T-cell (primary cell): ENCODE data around the gene POLH. TPM values are rescaled to one million over a fixed set of nuclear protein-coding genes. Genes with fewer than 3 reads are reported as not detected.
"Not testable (repeated sequence)": the region's sequence is repeated elsewhere in the genome, so short reads cannot be mapped to it uniquely, and the experiment has no call there.

Experiments used
- ATAC-seq, 4 experiments: fragments of 200-7000 bp in 3 of 4; fragments of 150-1000 bp in 1 of 4; cut with Tn5 transposase; replicated peaks in 1 of 4; 1 replicate in 3 of 4; 2 replicates in 1 of 4; pipeline ENCODE4 v1.10.0; 2021; ENCODE audit warnings: moderate library complexity in 3 of 4, mild to moderate bottlenecking in 2 of 4, moderate number of reproducible peaks in 1 of 4
- CTCF ChIA-PET, 2 donors: fragments of 300-600 bp; sonication (Branson Sonifier 250); formaldehyde crosslinking; loops; one replicate each; lab custom pipeline; 2022; ENCODE audit warnings: antibody characterized with exemption in 2 of 2; lab: Charles Lee
- POLR2A ChIA-PET, 2 donors: fragments of 300-600 bp; sonication (Branson Sonifier 250); formaldehyde crosslinking; loops; one replicate each; lab custom pipeline; 2022; ENCODE audit warnings: antibody characterized with exemption in 2 of 2; lab: Charles Lee
- DNase-seq, 35 experiments: peaks; one replicate each; pipeline versions ENCODE4 v3.0.0 to v3.0.0-alpha.2; 2013 to 2023
- H3K27ac ChIP-seq: one replicate; pipeline ENCODE4 v1.5.1; 2013; ENCODE audit warnings: low read length
- H3K27me3 ChIP-seq, 2 experiments: replicated peaks in 1 of 2; 1 replicate in 1 of 2; 2 replicates in 1 of 2; pipeline versions ENCODE4 v1.6.1 to v1.7.0; 2013; ENCODE audit warnings: low read length in 1 of 2, mixed read lengths in 1 of 2; ENCODE audit not compliant: control insufficient read depth in 2 of 2, insufficient read depth in 2 of 2; ENCODE audit errors: extremely low read depth in 1 of 2
- H3K36me3 ChIP-seq, 2 donors: 1 replicate in 1 of 2; 2 replicates in 1 of 2; pipeline versions ENCODE4 v1.6.1 to v1.7.0; 2013; ENCODE audit warnings: low read length in 1 of 2; ENCODE audit not compliant: control insufficient read depth in 2 of 2, insufficient read depth in 1 of 2; ENCODE audit errors: extremely low read depth in 1 of 2
- H3K4me1 ChIP-seq, 2 experiments: 1 replicate in 1 of 2; 2 replicates in 1 of 2; pipeline versions ENCODE4 v1.6.1 to v1.7.0; 2013; ENCODE audit warnings: low read length in 2 of 2, mixed read lengths in 1 of 2; ENCODE audit not compliant: insufficient read depth in 2 of 2, control insufficient read depth in 1 of 2; ENCODE audit errors: extremely low read depth in 1 of 2
- H3K4me3 ChIP-seq, 2 donors: 1 replicate in 1 of 2; 2 replicates in 1 of 2; pipeline versions ENCODE4 v1.5.1 to v1.7.0; 2013; ENCODE audit warnings: mild to moderate bottlenecking in 2 of 2, low read length in 1 of 2, moderate library complexity in 1 of 2; ENCODE audit not compliant: control insufficient read depth in 1 of 2; ENCODE audit errors: extremely low read depth in 1 of 2
- H3K9me3 ChIP-seq: 2 replicates; pipeline ENCODE4 v1.7.0; 2013
- H3K27ac Mint-ChIP-seq, 2 donors: one replicate each; pipeline ENCODE4 v1.8.0; 2020 to 2021; ENCODE audit warnings: mild to moderate bottlenecking in 2 of 2, mixed read lengths in 2 of 2
- H3K27me3 Mint-ChIP-seq, 2 donors: one replicate each; pipeline ENCODE4 v1.8.0; 2021 to 2022; ENCODE audit warnings: mixed read lengths in 2 of 2
- H3K36me3 Mint-ChIP-seq: one replicate; pipeline ENCODE4 v1.8.0; 2021; ENCODE audit warnings: mixed read lengths
- H3K4me1 Mint-ChIP-seq, 3 donors: one replicate each; pipeline ENCODE4 v1.8.0; 2020 to 2022; ENCODE audit warnings: mixed read lengths in 3 of 3, mild to moderate bottlenecking in 1 of 3
- H3K4me3 Mint-ChIP-seq, 3 donors: one replicate each; pipeline ENCODE4 v1.8.0; 2020 to 2022; ENCODE audit warnings: mild to moderate bottlenecking in 3 of 3, mixed read lengths in 3 of 3, moderate library complexity in 3 of 3
- H3K9me3 Mint-ChIP-seq, 3 donors: one replicate each; pipeline ENCODE4 v1.8.0; 2020 to 2022; ENCODE audit warnings: mixed read lengths in 3 of 3
- WGBS: methylation state at CpG from one replicate; pipeline ENCODE4 v1.1.5; 2013; ENCODE audit warnings: missing lambda C conversion rate; ENCODE audit not compliant: insufficient coverage; 5-methylcytosine and 5-hydroxymethylcytosine counted together
- total RNA-seq, 35 experiments: library from RNA in 6 of 35; stranded (reverse) in 6 of 35; fragments of 120-200 nt in 1 of 35; gene quantifications; one replicate each; pipeline versions ENCODE4 v1.2.1 to v1.2.4 and lab custom pipeline; 2013 to 2026

Gene POLH
- total RNA-seq (10 to 100 TPM; 14.4 to 38.5 (median 25.6) TPM), total RNA-seq (lab: John Stamatoyannopoulos, UW) (16.4 to 59.1 (median 34.9) reads per million in 29 experiments)
- 16.3 TPM for total RNA-seq (2013)

- H3K4me3 ChIP-seq: peak within 1 kb of the TSS; percentile 73 to 86
- peaks cover 16% of the 10 kb centered on the region for H3K36me3 Mint-ChIP-seq
Measured at GRCh38 chr6:43575772-43576551, at the start of gene POLH, which contains the start of gene XPO5. Gene POLH, plus strand, starts transcription at chr6:43576185. Its CDS starts 6,135 bp downstream, at chr6:43582320. Gene XPO5, minus strand, starts transcription at chr6:43576038. Its CDS starts 174 bp downstream, at chr6:43575864.

GRCh38 chr6:43532201-43532600, 43.8 kb upstream of the POLH start:
- no peaks in the 10 kb centered on the region for H3K9me3 ChIP-seq
- no peaks in the 10 kb centered on the region for H3K27me3 ChIP-seq
- DNase-seq: no peak
- H3K36me3 ChIP-seq: peaks cover 7 to 59% of the 10 kb centered on the region in 2 donors
- ChIA-PET POLR2A (interaction anchor here in 1 of 2 donors (1.0 kb wide), 1 partner anchor 16 kb away, joined by 4 read pairs; the partner anchor contains the start of genes POLR1C and YIPF3), CTCF (no interaction called here)
- Mint-ChIP-seq H3K9me3 (no peaks in the 10 kb centered on the region), H3K27me3 (no peaks in the 10 kb centered on the region), H3K4me1 (no peaks in the 10 kb centered on the region), H3K4me3 (no peak overlapping the region), H3K27ac (no peak overlapping the region), H3K36me3 (peaks cover 38% of the 10 kb centered on the region)
- no peak for ATAC-seq
- no peak overlapping the region for H3K27ac ChIP-seq
- no peak overlapping the region for H3K4me3 ChIP-seq
- no peaks in the 10 kb centered on the region for H3K4me1 ChIP-seq
- WGBS: no CpG with 5 or more reads among the region's 1 CpG

More at GRCh38 chr6:43575772-43576551, at the start of gene POLH, which contains the start of gene XPO5:
- under 1% methylated on average over 68 of the region's 76 CpGs for WGBS
- Histone ChIP-seq H3K27ac (peak within 1 kb of the TSS; percentile 70), H3K27me3 (no peaks in the 10 kb centered on the region), H3K9me3 (no peaks in the 10 kb centered on the region), H3K4me1 (peaks cover 9 to 22% of the 10 kb centered on the region in 2 experiments), H3K36me3 (peaks cover 0 to 16% of the 10 kb centered on the region in 2 donors)
- ATAC-seq: peak; percentile 96 to 97 (median 96)
- ChIA-PET CTCF (no interaction called here), POLR2A (interaction anchor here in 1 of 2 donors (0.6 kb wide), 2 partner anchors 70 to 1359 kb away, joined by 3 to 4 read pairs; no protein-coding TSS in a partner anchor)
- peak; percentile 79 to 97 (median 87) for DNase-seq
- Mint-ChIP-seq H3K27ac (peak within 1 kb of the TSS; percentile 88 to 89), H3K9me3 (no peaks in the 10 kb centered on the region), H3K27me3 (no peaks in the 10 kb centered on the region), H3K4me1 (peaks cover 36 to 47% (median 39%) of the 10 kb centered on the region in 3 donors), H3K4me3 (peak within 1 kb of the TSS; percentile 93 to 95 (median 94))

- 95% methylated on average over 3 of the region's 17 CpGs for WGBS
- H3K4me1 ChIP-seq, H3K27me3 ChIP-seq, ATAC-seq, H3K27ac ChIP-seq, H3K27me3 Mint-ChIP-seq, DNase-seq, H3K4me1 Mint-ChIP-seq, POLR2A ChIA-PET, H3K9me3 ChIP-seq, H3K4me3 ChIP-seq, H3K4me3 Mint-ChIP-seq, CTCF ChIA-PET, H3K27ac Mint-ChIP-seq, H3K9me3 Mint-ChIP-seq: not testable (repeated sequence)
- peaks cover 30% of the 10 kb centered on the region for H3K36me3 Mint-ChIP-seq
- H3K36me3 ChIP-seq: peaks cover 0 to 24% of the 10 kb centered on the region in 2 donors
Measured at GRCh38 chr6:43538986-43539385, 37.0 kb upstream of the POLH start.

- H3K4me1 ChIP-seq, H3K4me3 ChIP-seq, H3K9me3 Mint-ChIP-seq, H3K4me1 Mint-ChIP-seq, DNase-seq, ATAC-seq, CTCF ChIA-PET, H3K27me3 Mint-ChIP-seq, POLR2A ChIA-PET, H3K27ac Mint-ChIP-seq, H3K4me3 Mint-ChIP-seq, H3K9me3 ChIP-seq, H3K27me3 ChIP-seq, H3K27ac ChIP-seq: not testable (repeated sequence)
- H3K36me3 ChIP-seq: peaks cover 0 to 27% of the 10 kb centered on the region in 2 donors
- WGBS: 99% methylated on average over 14 of the region's 20 CpGs
- H3K36me3 Mint-ChIP-seq: peaks cover 31% of the 10 kb centered on the region
Measured at GRCh38 chr6:43539409-43539808, 36.6 kb upstream of the POLH start.

GRCh38 chr6:43540507-43540906, 35.5 kb upstream of the POLH start:
- ChIA-PET CTCF (no interaction called here), POLR2A (interaction anchor here in 1 of 2 donors (0.6 kb wide), 1 partner anchor 1819 kb away, joined by 11 read pairs; no protein-coding TSS in a partner anchor)

GRCh38 chr6:43541774-43542471, 34.1 kb upstream of the POLH start:
- Mint-ChIP-seq H3K36me3 (peaks cover 43% of the 10 kb centered on the region), H3K27ac (no peak overlapping the region), H3K27me3 (no peaks in the 10 kb centered on the region), H3K4me1 (peaks cover 0 to 2% (median 1%) of the 10 kb centered on the region in 3 donors), H3K9me3 (no peaks in the 10 kb centered on the region), H3K4me3 (no peak overlapping the region)
- CTCF ChIA-PET: no interaction called here
- Histone ChIP-seq H3K27me3 (no peaks in the 10 kb centered on the region), H3K4me1 (peaks cover 0 to 9% of the 10 kb centered on the region in 2 experiments), H3K4me3 (no peak overlapping the region), H3K27ac (no peak overlapping the region), H3K9me3 (no peaks in the 10 kb centered on the region), H3K36me3 (peaks cover 0 to 47% of the 10 kb centered on the region in 2 donors)
- no CpG with 5 or more reads among the region's 8 CpGs for WGBS
- POLR2A ChIA-PET: no interaction called here
- ATAC-seq: no peak
- DNase-seq: no peak

More at GRCh38 chr6:43540507-43540906, 35.5 kb upstream of the POLH start:
- peaks cover 32% of the 10 kb centered on the region for H3K36me3 Mint-ChIP-seq
- no peaks in the 10 kb centered on the region for H3K9me3 ChIP-seq
- no peak for ATAC-seq
- H3K27ac Mint-ChIP-seq: no peak overlapping the region
- H3K36me3 ChIP-seq: peaks cover 0 to 33% of the 10 kb centered on the region in 2 donors
- H3K4me1 Mint-ChIP-seq: peaks cover 0 to 2% (median 1%) of the 10 kb centered on the region in 3 donors
- peaks cover 0 to 9% of the 10 kb centered on the region in 2 experiments for H3K4me1 ChIP-seq
- H3K4me3 ChIP-seq: no peak overlapping the region
- 100% methylated on average over 1 of the region's 5 CpGs for WGBS
- no peak overlapping the region for H3K4me3 Mint-ChIP-seq
- H3K27me3 ChIP-seq: no peaks in the 10 kb centered on the region
- H3K9me3 Mint-ChIP-seq: no peaks in the 10 kb centered on the region
- no peak overlapping the region for H3K27ac ChIP-seq
- H3K27me3 Mint-ChIP-seq: no peaks in the 10 kb centered on the region
- no peak for DNase-seq
